GM21619 (cell line): ENCODE data around the gene CHRM5.

Source experiments
- ATAC-seq: cut with Tn5 transposase; IDR thresholded peaks from one replicate; pipeline ENCODE4 v1.9.1; 2021; ENCODE audit not compliant: unreplicated experiment

The CHRM5 gene

DNA sequence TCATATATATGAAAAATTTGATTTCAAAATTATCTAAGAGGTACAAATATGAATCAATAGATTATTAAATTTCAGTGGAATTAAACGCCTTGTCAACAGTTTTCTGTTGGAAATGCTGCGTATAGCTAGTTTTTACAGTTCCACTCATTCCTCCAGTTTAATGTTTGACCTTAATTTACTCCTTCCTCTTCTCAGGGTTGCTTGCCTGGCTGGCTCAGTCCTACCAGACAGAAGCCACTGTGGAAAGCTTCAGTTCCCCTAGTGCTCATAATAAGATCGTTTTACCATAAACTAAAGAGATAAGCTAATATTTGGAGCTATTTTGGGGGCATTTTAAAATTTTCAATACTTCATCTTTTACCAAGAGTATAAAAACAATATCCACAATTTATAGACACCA, 110.6 kb downstream of the CHRM5 start:
- no peak for ATAC-seq

DNA sequence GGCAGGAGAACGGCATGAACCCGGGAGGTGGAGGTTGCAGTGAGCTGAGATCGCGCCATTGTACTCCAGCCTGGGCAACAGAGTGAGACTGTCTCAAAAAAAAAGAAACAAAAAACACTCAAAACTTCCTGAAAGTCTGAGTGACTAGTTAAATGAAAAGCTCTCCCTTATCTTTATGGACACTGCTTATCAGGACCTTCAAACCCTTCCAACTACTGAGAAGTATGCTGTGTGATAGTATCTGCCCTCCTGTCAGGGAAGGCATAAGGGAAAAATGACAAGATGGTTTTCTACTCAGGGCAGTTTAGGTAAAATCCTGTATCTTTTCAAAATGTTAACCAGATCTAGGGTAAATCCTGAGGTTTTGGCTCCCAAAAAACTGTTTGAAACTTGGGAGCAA, 111.6 kb downstream of the CHRM5 start:
- no peak for ATAC-seq

DNA sequence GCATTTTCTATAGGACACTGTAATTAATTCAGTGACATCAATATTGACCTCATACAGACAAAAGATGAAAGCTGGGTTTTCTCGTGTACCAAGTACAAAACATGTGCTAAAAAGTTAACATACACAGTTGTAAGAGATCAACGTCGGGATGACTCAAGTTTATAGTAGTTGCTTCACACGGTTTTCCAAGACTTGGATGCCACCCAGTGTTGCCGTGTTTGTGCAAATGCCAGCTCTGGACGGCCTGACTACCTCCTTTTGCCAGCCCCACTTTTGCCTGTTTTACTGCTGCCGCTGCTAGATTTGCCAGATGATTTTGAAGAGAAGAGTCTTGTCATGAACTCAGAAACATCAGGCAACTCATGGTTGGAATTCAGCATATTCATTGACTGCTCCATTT, 115.8 kb downstream of the CHRM5 start:
- no peak for ATAC-seq

DNA sequence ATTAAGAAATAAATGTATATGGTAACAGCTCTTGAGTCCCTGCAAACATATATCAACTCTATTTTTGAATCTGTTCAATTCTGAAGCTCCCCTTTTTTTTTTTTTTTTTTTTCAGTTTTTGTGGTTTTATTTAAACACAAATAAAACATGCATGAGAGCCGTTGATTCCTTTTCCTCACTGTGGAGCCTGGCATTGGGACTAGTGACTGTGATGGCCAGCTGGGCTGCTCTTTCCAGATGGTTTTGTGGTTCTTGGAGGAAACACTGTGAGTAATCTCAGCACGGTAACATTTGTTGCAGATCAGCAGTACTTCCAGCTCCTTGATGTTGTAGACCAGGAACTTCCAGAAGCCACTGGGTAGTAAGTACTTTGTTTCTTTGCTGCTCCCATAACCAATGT, 117.4 kb downstream of the CHRM5 start:
- no peak for ATAC-seq

DNA sequence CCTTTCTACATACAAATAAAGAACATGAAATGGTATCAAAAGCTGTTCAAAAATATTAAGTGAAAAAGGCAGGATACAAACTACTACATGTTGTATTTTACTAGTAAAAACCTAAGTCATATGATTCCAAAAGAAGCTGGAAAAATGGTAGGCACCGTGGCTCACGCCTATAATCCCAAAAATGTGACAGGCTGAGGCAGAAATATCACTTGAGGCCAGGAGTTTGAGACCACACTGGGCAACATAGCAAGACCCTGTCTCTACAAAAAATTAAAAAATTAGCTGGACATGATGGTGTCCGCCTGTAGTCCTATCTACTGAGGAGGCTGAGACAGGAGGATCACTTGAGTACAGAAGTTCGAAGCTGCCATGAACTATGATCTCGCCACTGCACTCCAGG, 131.6 kb downstream of the CHRM5 start:
- ATAC-seq, result no peak

DNA sequence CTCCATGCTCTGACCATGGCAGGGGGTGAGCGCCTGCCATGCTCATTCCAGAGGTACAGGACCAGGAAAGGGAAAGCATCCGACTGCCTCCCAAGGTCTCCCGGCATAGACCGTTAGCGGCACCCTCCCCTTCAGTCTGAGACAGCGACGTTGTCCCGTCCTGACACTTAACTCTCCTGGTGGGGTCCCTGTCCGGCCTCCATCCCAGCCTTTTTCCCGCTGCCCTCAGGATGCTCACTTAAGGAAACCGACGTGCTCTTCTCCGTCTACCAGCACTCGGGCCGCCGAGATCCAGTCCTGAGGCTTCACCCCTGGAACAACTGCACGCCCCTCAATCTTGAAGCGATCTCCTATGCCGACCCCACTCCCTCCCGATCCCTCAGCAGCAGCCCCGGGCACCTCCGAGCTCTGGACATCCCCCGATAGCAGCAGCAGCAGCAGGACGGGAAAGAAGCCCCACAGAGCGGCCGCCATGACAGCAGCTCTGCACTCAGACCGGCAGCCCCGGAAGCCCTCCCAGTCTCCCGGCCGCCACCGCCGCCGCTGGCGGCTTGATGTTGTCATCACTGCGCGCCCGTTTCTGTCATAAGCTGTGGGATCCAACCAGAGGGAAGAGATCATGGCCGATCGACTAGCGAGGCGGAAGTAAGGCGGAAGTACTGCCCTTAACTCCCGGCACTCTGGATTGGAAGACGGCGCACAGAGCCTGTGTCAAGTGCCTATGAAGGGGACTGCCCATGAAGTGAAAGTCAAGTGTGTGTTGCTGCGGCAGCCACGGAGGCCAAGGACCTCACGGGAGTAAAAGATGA, 133.3 kb downstream of the CHRM5 start, which contains the start of the genes EMC7 and PGBD4:
TSS of gene EMC7 (minus strand) at position 497 of the 809 bp plus-strand sequence. CDS start at position 474, 23 bp downstream.
TSS of gene PGBD4 (plus strand) at position 718 of the 809 bp plus-strand sequence. CDS start 449 bp downstream, outside the sequence.
- peak; percentile 98 for ATAC-seq

DNA sequence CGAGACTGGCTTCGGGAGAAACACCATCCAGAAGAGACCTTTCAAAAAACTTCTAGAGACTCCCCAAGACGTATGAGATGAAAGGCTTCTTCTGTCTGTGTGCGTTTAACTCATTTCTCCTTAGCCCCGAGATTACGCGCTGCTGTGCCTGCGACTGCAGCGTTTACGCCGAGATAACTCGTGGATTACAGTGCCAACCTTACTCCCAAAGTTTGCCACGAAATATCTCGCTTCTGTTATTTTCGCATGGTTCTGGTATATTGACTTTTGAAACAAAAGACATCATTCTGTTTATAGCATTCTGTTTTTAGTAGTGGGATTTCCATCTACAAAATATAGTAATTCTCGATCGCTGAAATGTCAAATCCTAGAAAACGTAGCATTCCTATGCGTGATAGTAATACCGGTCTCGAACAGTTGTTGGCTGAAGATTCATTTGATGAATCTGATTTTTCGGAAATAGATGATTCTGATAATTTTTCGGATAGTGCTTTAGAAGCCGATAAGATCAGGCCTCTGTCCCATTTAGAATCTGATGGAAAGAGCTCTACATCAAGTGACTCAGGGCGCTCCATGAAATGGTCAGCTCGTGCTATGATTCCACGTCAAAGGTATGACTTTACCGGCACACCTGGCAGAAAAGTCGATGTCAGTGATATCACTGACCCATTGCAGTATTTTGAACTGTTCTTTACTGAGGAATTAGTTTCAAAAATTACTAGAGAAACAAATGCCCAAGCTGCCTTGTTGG, 134.1 kb downstream of the CHRM5 start:
- no peak for ATAC-seq

DNA sequence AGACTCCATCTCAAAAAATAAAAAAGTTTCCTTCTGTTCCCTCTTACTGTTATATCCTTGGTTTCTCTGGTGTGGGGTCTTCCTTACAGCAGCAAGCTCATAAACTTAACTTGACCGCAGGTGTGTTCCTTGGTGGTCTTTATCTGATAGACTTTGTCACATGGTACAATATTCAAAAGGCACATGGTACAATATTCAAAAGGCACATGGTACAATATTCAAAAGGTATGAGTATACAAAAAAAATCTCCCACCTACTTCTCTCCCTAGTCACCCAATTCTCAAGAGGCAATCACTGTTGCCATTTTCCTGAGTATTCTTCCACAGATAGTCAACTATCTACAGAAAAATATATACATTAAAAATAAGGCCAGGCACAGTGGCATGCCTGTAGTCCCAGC, 138.1 kb downstream of the CHRM5 start:
- ATAC-seq, result no peak

DNA sequence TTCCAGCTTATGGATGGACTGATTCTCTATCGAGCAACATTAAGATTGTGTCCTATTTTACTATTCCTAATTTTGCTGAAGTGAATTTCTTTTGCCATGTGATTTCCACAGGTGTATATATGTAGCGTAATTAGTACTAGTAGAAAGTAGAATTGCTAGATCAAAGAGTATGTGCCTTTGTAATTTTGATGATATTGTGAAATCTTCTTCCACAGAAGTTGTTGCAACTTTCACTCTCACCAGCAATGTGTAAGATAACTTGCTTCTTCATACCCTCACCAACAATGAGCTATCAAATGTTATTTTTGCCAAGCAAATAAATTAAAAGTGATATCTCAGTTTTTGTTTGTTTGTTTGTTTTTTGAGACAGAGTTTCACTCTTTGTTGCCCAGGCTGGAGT, 139.0 kb downstream of the CHRM5 start:
- ATAC-seq, result no peak

DNA sequence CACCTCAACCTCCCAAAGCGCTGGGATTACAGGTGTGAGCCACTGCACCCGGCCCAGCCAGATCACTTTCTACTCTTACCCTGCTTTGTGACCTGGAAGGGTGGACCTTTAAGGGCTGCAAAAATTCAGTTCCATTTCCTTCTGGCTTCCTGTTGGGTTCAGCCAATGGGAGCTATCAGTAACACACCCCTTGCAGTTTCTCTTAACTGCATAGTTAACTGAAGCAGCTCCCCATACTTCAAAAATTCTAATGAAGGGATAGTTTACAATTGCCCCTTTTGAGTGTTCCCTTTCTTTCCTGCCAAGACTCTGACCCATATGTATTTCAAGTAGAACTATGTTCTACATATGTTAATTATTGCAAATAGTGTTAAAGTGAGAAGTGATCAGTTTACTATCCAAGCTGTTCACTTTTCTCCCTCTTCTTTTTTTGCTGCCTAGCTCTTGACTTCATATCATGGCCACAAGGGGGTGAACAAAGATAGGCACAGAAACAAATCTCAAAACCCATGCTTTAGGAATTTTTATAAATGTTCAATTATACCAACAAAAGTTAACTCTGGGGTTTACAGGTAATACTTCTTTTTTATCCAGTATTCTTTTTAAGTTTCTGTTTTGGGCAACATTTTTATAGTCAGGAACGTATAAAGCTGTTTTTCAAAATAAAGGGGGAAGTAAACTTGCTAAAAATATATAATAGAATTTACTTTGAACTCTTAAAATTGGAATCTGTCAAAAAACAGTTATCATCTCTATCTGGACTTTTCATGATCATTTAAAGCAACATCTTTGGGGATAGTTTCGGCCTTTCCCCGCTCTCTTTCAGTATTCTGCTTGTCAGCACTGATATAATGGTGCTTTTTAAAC, 141.7 kb downstream of the CHRM5 start:
- ATAC-seq, result no peak

DNA sequence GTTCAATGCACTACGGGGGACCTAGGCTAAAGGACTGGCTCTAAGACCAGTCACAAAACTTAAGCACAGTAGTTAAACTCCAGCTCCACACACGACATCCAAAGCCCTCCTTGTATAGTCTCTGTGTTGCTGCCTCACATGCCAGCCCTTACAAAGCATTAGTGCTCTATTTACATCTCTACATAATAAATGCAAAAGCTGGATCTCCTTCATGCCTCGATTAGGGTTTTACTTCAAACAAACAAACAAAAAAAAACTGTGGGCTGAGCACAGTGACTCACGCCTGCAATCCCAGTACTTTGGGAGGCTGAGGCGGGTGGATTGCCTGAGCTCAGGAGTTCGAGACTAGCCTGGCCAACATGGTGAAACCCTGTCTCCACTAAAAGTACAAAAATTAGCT, 143.2 kb downstream of the CHRM5 start:
- no peak for ATAC-seq

DNA sequence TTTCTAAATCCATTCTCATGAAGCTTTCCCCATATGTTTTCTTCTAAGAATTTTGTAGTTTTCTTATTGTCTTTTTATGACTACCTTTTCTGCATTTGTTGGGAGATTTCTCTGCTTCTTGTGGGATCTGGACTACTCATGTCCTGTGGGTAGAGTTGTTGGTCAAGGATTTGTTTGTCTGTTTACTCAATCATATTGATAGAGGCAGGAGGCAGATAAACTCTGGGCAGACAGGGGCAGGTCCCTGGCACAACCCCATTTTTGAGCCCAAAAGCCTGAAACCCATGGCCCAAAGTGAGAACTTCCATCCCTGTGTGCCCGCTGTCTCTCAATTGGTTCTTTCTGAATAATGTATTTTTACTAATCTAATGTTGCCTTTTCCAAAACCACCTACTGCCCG, 145.9 kb downstream of the CHRM5 start:
- no peak for ATAC-seq

DNA sequence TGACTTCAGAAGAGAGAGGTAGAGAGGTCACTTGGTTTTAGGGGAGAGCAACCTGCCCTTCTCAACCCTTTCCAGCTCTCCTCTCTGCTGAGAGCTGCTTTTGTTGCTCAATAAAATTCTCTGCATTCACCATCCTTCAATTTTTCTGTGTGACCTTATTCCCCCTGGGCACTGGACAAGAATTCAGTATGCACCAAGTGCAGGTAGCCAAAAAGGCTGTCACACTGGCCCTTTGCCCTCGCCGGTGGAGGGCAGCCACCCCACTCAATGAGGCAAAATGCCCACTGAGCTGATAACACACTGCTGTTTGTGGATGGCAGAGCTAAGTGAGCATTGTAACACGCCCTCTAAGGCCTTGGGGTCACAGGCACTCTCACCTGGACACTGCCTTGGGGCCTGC, 146.4 kb downstream of the CHRM5 start:
- no peak for ATAC-seq

DNA sequence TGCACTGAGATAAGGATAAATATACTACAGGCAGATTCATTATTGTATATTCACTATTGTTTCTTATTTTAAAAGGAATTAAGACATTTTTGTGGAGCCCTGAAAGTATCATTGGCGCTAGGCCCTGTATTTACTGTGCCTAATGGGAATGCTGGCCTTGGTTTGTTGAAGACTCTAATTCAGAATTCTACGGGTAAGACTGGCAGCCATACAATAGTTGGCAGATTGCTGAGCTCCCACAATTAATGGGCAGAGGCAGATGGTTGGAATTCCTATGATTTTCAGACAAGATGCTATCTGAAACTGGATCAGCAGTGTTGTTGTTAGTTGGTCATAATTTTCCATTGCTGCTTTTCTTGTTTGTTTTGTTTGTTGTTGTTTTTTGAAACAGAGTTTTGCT, 148.3 kb downstream of the CHRM5 start:
- no peak for ATAC-seq
